Tibial nerve (tissue), 4 donors: ENCODE data around the gene CMIP. TPM values are rescaled to one million over a fixed set of nuclear protein-coding genes. Genes with fewer than 3 reads are reported as not detected.

ENCODE experiments used
- DNase-seq, 2 donors: peaks; one replicate each; pipeline ENCODE4 v3.0.0-alpha.2; 2019; ENCODE audit warnings: low spot score in 2 of 2
- H3K27ac ChIP-seq, 4 donors: fragments of 200-600 bp; sonication (generic) in 3 of 4; one replicate each; pipeline ENCODE4 v1.5.1; 2017 to 2019; ENCODE audit warnings: mild to moderate bottlenecking in 1 of 4
- H3K27me3 ChIP-seq, 2 donors: fragments of 200-600 bp; sonication (generic) in 1 of 2; one replicate each; pipeline versions ENCODE4 v1.5.1 to v1.6.0; 2017 to 2019
- H3K36me3 ChIP-seq, 3 donors: fragments of 200-600 bp; sonication (generic); one replicate each; pipeline ENCODE4 v1.5.1; 2018 to 2019
- H3K4me1 ChIP-seq, 4 donors: fragments of 200-600 bp; sonication (generic) in 3 of 4; one replicate each; pipeline ENCODE4 v1.5.1; 2017 to 2019
- H3K4me3 ChIP-seq, 4 donors: fragments of 200-600 bp; sonication (generic) in 3 of 4; one replicate each; pipeline ENCODE4 v1.5.1; 2017 to 2019; ENCODE audit warnings: mild to moderate bottlenecking in 1 of 4, moderate library complexity in 1 of 4
- H3K9me3 ChIP-seq, 4 donors: fragments of 200-600 bp; sonication (generic) in 3 of 4; one replicate each; pipeline ENCODE4 v1.5.1; 2017 to 2019
- CTCF ChIP-seq, 5 experiments: fragments of 200-600 bp in 3 of 5; fragments of 450-650 bp in 2 of 5; sonication (generic) in 3 of 5; IDR thresholded peaks; one replicate each; pipeline ENCODE4 v1.5.1; 2016 to 2019; ENCODE audit warnings: antibody characterized with exemption in 5 of 5, mild to moderate bottlenecking in 3 of 5, moderate library complexity in 2 of 5
- EP300 ChIP-seq, 2 donors: sonication (generic); formaldehyde crosslinking; IDR thresholded peaks; one replicate each; pipeline ENCODE4 v1.6.1; 2017; ENCODE audit warnings: antibody characterized with exemption in 2 of 2, mild to moderate bottlenecking in 1 of 2
- POLR2A ChIP-seq, 2 donors: fragments of 450-650 bp; IDR thresholded peaks; one replicate each; pipeline ENCODE4 v1.6.1; 2017; ENCODE audit warnings: antibody characterized with exemption in 2 of 2, mild to moderate bottlenecking in 2 of 2, moderate library complexity in 2 of 2
- WGBS, 2 donors: methylation state at CpG; one replicate each; pipeline ENCODE4 v1.1.5; 2018; 5-methylcytosine and 5-hydroxymethylcytosine counted together
- total RNA-seq, 4 donors: library from RNA; depleted of rRNA; stranded (reverse); fragments of >200 nt; gene quantifications; one replicate each; pipeline ENCODE4 v1.1.0, GENCODE V29; 2016

CMIP gene
- total RNA-seq, 4 donors from 2014 or later = 28.2 to 48.8 (median 31.8) TPM

GRCh38 chr16:81553080-81553813, 108.6 kb downstream of the CMIP start:
- H3K27ac ChIP-seq = peak overlapping the region in 2 of 4 donors; percentile 18 to 51
- H3K9me3 ChIP-seq = no peaks in the 10 kb centered on the region
- H3K36me3 ChIP-seq = no peaks in the 10 kb centered on the region
- peaks cover 0 to 15% (median 6%) of the 10 kb centered on the region in 4 donors for H3K4me1 ChIP-seq
- TF ChIP-seq POLR2A (IDR thresholded peaks at IDR 0.05) (no peak), EP300 (IDR thresholded peaks at IDR 0.05) (no peak), CTCF (IDR thresholded peaks at IDR 0.05) (no peak)
- 37 to 38% methylated on average over 22 of the region's 22 CpGs for whole genome bisulfite sequencing, 2 donors
- DNase-seq = no peak
- no peak overlapping the region for H3K4me3 ChIP-seq
- H3K27me3 ChIP-seq = no peaks in the 10 kb centered on the region

GRCh38 chr16:81553814-81554675, 109.4 kb downstream of the CMIP start:
- TF ChIP-seq EP300 (IDR thresholded peaks at IDR 0.05) = no peak
- no peak for TF ChIP-seq POLR2A (IDR thresholded peaks at IDR 0.05)
- TF ChIP-seq CTCF (IDR thresholded peaks at IDR 0.05) = no peak
- 66 to 71% methylated on average over 10 of the region's 10 CpGs for WGBS, 2 donors
- H3K27ac ChIP-seq = peak overlapping the region in 2 of 4 donors; percentile 18 to 51
- peaks cover 0 to 15% (median 6%) of the 10 kb centered on the region in 4 donors for H3K4me1 ChIP-seq
- no peaks in the 10 kb centered on the region for H3K9me3 ChIP-seq
- no peak for DNase-seq
- no peak overlapping the region for H3K4me3 ChIP-seq
- no peaks in the 10 kb centered on the region for H3K36me3 ChIP-seq
- H3K27me3 ChIP-seq = no peaks in the 10 kb centered on the region

- no peak for DNase-seq
These were observed 110.4 kb downstream of the CMIP start for GRCh38 chr16:81554979-81555378.

GRCh38 chr16:81555660-81556059, 111.1 kb downstream of the CMIP start:
- Histone ChIP-seq H3K4me1 (peaks cover 0 to 19% (median 6%) of the 10 kb centered on the region in 4 donors), H3K9me3 (no peaks in the 10 kb centered on the region), H3K27ac (no peak overlapping the region), H3K36me3 (no peaks in the 10 kb centered on the region), H3K27me3 (no peaks in the 10 kb centered on the region), H3K4me3 (no peak overlapping the region)
- TF ChIP-seq POLR2A (IDR thresholded peaks at IDR 0.05) = no peak
- no peak for TF ChIP-seq EP300 (IDR thresholded peaks at IDR 0.05)
- no peak for TF ChIP-seq CTCF (IDR thresholded peaks at IDR 0.05)
- DNase-seq = no peak
- WGBS, 2 donors = 83 to 86% methylated on average over 3 of the region's 3 CpGs

More at GRCh38 chr16:81554979-81555378, 110.4 kb downstream of the CMIP start:
- Histone ChIP-seq H3K4me3 (no peak overlapping the region), H3K4me1 (peaks cover 0 to 19% (median 6%) of the 10 kb centered on the region in 4 donors), H3K27me3 (no peaks in the 10 kb centered on the region), H3K27ac (no peak overlapping the region), H3K9me3 (no peaks in the 10 kb centered on the region), H3K36me3 (no peaks in the 10 kb centered on the region)
- no peak for TF ChIP-seq EP300 (IDR thresholded peaks at IDR 0.05)
- TF ChIP-seq CTCF (IDR thresholded peaks at IDR 0.05) = no peak
- no peak for TF ChIP-seq POLR2A (IDR thresholded peaks at IDR 0.05)
- WGBS, 2 donors = 78% methylated on average over 5 of the region's 5 CpGs
